GM21825 (cell line): ENCODE measurements around the gene CNTNAP2.

ENCODE experiments used
- ATAC-seq: cut with Tn5 transposase; IDR thresholded peaks from one replicate; pipeline ENCODE4 v1.9.1; 2021; ENCODE audit warnings: mild to moderate bottlenecking, moderate library complexity; ENCODE audit not compliant: unreplicated experiment

Gene CNTNAP2

DNA sequence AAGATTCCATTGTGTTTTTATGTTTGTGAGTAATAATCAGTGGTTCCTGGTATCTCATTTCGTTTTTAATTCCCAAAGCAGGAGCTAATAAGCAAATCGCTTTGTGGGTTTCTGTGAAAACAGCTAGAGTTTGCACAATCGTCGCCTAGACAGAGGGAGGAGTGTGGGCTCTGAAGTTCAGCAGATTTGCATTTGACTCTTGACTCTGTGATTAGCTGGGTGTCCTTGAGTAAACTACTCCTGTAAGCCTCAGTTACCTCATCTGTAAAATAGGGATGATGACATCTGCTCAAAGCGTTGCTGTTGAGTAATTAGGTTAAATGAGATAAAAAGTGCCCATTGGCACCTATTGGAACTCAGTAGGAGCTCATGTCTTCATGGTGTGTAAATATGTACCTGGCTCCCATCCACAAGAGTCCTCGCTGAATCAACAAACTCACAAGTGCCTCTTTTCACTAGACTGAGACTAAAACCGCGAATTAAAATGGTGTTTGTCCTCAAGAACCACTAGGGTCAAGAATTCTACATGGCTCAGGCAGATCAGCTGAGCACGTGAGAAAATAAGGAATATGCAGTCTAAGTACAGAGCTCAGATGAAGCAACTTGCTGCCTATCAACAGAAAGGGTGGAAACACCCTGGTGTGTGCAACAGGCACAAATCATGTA lies 2088.2 kb downstream of the CNTNAP2 start:
- no peak for ATAC-seq

DNA sequence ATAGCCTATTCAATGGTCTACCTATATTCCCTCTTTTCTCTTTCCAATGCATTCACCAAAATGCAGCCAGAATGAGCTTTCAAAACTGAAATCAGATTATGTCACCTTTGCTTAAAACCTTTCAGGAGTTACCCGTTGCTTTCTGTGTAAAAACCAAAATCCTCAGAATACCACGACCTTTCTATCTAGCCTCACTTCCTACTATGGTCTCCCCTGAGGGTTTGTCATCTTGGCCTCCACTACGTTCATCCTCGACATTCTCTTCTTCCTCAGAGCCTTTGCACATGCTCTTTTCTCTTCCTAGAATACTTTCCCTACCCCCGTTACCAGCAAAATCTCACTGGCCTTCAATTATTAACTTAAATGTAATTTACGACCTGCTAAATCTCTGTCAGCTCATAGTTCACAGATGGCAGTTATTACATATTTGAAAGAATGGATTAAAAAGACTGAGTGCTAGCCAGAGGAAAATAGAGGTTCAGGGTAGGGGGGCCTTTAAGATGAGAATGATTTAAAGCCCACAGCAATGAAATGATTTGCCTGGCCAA lies 2093.1 kb downstream of the CNTNAP2 start:
- no peak for ATAC-seq

DNA sequence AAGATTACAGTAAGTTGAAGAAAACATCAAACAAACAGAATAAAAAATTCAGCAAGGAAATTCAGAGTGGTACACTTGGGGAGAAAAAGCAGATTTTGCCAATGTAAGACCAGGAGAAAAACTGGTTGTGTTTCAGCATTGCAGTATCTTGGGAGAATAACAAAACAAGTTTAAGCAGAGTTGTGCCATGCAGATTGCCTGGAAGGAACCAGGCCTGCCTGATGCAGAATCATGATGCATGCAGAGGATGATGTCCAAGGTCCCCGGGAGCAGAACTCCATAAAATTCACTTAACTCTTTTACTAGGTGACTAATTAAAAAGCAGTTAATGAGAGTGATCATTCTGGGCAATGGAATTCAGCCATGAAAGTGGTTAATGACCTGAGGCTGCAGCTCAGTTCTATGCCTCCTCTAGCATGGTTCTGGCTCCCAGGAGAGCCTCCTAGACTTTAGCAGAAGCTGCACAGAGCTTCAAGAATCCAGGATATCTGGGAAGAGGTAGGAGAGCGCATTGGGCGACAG lies 2094.3 kb downstream of the CNTNAP2 start:
- ATAC-seq = no peak

DNA sequence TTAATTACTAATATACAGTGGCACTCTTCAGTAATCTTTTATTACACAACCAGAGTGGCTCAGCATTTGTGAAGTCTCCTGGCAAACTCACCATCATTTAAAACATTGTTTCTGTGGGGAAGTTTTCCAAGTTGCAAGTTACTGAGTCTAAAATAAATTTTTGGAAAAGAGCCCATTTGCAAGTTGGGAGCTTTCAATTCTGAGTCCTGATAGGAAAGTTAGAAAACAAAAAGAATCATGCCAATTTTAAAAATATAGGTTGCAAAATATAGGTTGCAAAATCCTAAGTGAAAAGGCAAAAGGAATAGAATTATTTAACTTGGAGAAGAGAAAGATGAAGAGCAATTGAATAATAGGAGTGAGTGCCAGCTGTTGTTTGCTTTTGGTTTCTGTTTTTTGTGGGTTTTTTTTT lies 2095.1 kb downstream of the CNTNAP2 start:
- ATAC-seq = no peak

DNA sequence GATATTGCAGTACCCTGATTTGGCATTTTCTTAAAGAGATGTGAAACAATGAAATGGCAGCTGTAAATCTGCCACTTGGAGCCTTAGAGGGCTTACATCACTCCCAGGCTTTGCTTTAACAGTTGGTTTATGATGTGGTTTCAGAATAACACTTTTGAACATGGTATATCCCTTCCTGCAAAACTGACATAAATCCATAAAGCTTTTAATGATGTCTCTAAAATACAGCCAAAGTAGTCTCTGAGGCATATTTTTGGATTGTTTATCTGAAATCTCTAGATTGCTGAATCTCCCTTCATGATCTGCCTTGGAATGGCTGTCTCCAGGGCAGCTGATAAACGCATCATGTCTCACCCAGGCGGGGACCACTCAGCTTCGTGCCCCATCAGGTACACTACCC lies 2096.1 kb downstream of the CNTNAP2 start:
- ATAC-seq = no peak

DNA sequence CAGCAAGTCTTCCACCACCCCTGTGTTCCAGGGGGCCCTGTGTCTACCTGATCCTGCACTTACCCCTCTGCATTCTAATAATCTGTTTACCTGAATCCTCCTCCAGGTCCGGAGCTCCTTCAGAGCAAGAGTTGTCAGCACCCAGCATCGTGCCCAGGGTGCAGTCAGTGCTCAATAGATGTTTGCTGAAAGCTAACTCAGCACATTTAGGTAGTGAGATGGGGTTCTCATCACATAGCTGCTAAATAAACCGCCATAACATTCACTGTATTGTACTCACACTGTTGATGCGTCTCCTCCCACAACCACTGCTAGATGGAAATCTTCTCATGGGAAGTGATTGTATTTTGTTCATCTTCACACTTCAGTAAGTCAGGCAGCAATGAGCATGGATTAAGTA lies 2097.5 kb downstream of the CNTNAP2 start:
- ATAC-seq = no peak

DNA sequence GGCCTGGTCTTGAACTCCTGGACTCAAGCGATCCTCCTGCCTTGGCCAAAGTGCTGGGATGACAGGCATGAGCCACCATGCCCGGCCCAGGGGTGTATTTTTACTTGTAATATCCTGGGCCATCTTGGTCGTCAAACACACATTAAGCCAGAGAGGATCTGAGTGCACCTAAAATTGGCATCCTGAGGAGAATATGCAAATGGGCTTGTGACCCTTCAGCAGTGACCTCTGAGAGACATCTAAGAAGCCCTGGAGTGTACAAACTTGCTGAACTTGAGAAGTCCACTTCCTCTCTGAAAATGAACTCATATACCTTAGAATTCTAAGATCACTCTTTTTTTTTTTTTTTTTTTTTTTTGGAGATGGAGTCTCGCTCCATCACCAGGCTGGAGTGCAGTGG lies 2102.0 kb downstream of the CNTNAP2 start:
- no peak for ATAC-seq

DNA sequence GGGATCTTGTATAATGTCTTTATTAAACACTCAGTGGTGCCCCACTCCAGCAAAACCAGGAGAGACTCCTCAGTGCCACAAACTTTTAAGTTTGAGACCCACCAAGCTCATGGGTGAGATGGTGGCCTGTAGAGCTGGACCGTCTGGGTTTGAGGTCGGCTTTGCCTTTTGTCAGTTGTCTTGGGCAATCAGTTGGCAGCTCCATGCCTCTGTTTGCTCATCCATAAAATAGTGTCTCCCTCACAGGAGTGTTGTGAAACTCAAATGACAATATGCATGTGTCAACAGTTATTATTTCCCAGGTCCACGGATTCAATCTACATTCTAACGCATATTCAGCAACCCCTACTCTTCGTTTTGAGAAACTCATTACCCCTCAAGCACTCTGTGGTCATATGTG lies 2106.1 kb downstream of the CNTNAP2 start:
- ATAC-seq = no peak

DNA sequence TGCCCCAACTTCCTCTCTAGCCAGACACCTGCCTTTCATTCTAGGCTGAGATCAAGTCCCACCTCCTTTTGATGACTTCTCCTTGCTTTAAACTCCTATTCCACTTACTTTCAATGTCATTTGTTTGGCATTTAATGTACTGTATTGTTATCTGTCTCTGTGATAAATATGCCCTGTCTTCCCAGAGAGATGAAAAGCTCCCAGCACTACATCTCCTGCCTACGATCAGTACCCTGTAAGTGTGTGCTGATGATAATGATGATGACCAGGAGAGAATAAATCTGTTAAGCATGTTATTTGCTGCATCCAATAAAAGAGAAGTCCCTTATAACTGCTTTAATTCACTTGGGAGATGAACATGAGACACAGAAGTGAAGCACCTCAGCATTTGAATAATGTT lies 2106.6 kb downstream of the CNTNAP2 start:
- ATAC-seq = no peak

DNA sequence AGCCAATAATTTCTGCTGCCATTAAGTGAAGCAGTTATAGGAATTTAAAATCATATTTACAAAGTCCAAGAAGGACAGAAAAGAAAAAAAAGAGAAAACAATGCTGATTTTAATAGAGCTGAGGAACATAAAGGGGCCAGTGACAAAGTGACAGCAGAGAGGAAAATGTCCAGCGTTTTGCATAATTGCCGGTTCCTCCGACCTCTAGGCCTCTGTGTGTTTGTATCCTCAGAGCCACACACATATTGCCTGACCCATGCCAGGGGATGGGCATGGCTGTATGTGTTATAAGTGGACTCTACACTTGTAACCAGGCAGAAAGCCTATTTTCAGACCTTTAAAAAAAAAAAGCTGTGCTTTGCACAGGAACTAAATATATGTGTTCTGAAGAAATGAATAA lies 2107.1 kb downstream of the CNTNAP2 start:
- ATAC-seq = no peak

DNA sequence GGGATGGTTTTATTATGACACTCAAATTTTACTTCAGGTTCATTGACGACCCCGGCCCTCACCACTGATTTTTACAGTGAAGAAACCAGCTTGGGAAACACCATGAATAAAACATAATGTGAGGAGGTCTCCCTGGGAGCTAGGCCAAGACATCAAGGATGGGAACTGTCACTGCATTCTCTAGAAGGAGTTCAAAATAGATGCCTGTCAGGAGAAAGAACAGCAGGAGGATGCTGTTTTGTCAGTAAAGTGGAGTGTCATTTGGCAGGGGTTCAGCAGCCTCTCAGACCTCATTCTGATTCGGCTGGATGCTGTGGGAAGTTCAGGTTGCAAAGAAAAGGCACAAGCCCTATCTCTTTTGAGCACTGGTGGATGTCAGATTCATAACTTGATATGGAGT lies 2113.7 kb downstream of the CNTNAP2 start:
- ATAC-seq = no peak

DNA sequence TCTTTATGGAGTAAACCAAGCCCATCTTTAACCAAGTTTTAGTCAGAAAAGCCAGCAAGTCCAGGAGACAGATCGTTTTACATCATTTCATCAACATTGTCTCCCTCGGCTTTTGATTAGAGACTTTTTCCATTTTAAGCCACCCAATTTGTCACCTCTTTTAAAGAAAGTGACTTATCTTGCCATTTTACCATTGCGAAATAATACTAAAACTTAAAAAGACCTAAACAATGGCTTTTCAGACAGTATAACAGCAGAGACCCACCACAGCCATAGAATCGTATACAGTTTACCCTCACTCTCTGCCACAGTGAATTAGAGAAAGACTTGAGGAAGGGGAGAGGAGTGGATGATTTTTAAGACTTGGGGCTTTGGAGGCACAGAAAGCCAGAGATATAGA lies 2114.3 kb downstream of the CNTNAP2 start:
- no peak for ATAC-seq

DNA sequence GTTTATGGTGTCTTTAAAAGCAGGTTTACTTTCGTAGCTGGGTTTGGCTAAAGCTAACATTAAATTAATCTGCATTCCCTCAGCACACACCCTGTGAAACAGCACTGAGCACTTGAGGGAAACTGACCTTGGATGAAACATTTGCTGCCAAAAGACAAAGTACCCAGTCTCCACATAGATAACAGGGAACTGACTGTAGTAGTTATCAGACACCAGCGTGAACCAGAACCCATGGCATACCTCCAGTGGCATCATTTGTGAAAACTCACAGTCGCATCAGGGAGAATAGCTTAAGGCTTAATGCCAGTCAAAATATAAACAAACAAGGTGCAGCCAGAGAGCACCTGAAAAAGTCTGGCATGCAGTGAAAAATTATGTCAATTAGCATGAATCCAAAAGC lies 2116.2 kb downstream of the CNTNAP2 start:
- ATAC-seq = no peak

DNA sequence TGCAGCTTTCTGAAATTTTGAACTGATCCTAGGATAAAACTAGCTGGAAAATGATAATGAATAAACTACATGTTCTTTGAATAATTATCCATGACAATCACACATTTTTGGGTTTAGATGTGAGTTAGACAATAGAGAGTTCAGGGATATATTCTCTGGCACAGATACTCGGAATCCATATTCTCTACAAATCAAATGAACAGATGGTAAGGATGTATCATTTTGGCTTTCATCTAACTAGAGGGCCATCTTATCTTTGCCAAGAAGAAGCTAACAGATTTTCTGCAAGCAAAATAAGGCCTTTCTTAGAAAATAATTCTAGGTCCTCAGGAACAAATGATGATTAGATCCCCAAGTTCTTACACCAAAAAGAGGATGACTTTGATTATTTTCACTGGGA lies 2118.1 kb downstream of the CNTNAP2 start:
- no peak for ATAC-seq

DNA sequence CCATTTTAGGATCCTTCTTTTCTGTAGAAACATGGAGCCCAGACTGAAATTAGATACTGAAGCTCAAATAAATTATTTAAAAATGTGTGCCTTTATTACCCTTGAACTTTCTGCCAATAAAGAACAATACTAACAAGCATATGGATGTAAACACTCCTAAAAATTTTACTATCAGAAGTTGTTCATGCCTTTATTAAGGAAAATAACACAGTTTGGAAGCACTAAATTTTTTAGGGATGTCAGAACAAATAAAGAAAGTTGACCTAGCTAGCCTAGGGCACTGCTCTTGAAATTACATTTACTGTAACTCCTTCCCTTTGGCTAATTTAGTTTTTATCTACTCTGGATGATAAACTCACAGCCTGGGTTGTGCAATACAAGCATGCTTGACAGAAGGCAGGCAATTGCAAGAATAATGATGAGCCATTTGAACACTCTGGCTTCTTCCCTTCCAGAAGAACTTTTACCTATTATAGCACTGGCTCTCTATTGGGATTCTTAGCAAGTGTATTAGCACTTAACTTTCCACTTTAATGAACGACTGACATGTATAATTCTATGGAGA lies 2122.2 kb downstream of the CNTNAP2 start:
- no peak for ATAC-seq

DNA sequence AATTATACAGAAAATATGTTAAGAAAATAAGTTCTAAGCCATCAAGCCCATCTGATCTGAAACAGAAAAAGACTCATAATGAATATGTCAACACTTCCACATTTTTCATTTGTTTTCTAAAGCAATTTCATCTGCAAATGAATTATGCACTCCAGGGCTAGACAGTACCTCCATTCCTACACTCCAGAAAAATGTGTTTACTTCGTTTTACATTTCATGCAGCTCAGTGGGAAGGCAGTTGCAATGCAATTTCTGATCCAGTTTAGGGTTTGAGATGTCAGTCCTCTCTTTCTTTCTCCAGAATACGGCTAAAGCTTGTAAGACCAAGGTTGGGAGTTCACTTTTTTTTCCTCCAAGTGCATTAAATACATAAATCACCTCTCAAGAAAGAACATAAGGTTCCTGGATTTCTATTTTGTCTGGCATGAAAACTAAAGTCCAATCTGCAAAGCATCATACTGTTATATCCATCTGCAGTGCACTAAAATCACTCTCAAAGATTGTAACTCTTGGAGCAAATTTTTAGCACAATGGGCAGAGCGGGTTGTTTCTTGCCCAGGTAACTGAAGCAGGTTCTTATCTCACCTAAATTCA lies 2125.2 kb downstream of the CNTNAP2 start:
- ATAC-seq = no peak

DNA sequence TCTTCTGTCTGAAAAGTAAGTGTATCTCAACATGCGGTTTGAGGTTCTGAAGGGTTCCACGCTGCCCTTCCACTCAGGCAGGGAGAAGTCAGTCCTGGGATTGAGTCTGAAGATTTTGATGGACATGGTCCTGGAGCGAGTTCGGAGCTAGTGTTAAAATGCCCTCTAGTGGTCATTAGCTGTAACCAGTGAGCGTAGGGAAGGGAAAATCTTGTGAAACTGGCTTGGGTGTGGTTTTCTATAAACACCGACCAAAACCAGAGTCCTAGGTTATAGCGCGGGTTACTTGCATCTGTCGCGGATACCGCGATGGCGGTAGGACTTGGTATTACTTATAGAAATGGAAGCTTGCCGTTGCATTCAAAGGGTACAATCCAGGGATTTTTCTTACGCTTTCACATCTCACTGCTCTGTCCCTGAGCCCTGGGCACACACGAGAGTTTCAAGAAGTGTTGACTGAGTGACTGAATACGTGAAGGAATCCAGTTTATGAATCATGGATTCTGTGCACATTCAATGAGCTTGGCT lies 2125.8 kb downstream of the CNTNAP2 start:
- ATAC-seq = peak; percentile 86

DNA sequence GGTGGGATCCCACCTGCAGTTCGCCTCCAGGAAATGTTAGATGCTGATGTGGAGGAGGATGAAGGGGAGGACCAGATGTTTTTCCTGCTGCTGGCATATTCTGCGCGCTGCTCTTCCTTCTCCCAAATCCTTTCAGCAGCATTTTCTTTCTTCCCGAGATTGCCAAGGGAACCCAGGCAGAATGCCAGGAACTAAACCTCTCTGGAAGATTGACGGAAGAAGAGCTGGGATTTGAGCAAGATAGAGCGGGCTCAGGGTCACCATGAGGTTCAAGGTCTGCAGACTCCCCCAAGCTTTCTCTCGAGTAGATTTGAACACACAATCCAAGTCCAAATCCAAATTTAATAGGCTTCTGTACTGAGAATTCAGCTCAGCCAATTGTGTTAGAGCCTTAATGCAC lies 2128.8 kb downstream of the CNTNAP2 start:
- ATAC-seq = no peak

DNA sequence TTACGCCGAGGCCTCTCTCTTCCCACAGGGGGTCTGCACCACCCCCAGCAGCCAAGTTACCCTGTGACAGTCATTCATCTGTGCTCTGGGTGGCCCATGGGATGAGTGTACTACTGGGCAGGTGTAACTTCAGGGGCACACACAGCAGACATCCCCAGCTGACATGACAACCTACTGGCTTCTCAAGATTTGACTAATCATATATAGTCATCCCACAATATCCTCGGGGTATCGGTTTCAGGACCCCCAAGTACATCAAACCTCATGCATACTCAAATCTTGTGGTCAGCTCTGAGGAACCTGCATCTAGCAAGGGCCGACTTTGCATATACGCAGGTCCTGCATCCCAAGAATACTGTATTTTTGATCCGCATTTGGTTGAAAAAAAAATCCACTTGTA lies 2137.0 kb downstream of the CNTNAP2 start:
- peak; percentile 60 for ATAC-seq

DNA sequence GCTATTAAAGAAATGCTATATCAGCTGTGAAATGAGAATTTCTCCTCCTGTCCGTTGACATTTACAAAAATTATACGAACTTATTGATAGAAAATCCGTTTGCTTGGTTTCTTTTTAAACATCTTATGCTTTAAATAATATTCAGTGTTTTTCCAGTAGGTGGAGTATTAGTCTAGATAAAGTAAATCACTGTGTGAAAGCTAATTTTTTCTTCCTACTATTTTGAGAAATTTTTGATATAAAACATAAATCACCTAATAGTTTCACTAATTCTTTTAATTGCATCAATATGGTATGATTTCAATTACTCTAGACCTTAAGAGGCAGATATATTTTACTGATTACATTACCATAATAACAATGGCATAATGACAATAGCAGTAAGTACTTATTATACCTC lies 2138.7 kb downstream of the CNTNAP2 start:
- ATAC-seq = no peak

DNA sequence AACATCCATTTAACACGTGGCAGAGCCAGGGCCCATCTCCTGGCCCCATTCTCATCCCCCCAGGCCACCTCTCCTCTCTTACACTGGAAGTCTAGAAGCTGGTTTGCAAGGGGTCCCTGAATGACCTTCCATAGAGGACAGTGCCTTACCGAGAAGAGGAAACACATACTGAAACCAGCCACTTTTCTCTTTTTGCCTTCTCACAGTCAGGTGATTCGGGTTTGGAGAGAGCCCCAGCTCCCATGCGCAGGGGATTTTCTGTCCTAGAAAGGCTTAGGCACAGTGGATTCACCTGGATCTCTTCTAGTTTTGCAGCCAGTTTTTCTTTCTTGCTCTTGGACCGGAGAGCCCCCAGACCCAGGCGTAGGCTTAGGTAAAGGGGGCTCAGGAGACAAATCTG lies 2139.8 kb downstream of the CNTNAP2 start:
- no peak for ATAC-seq

DNA sequence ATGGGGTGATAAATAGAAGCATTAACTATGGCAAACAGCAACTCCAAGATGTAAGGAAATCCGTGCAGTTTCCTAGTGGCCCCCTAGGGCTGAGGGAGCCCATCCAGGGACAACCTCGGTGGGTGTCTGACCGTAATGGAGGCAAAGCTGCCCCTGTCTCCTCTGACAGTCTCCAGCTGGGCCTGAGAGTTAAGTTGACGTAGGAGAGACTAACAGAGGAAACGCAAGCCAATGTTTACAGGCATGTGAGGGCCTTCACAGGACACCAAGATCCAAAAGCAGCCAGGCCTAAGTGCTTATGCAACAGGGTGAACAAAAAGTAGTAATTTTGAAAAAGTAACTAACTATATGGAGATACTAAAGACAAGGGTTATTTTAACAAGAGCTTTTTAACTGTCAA lies 2144.0 kb downstream of the CNTNAP2 start:
- ATAC-seq = no peak
